Endometrial microvascular endothelial cells (primary cell): ENCODE measurements around the gene RIT2. TPM values are rescaled to one million over a fixed set of nuclear protein-coding genes. Genes with fewer than 3 reads are reported as not detected.
"Not testable (repeated sequence)": the region's sequence is repeated elsewhere in the genome, so short reads cannot be mapped to it uniquely, and the experiment has no call there.

ENCODE experiments used
- in situ Hi-C: cut with HindIII; loops from 2 replicates; pipeline ENCODE4 v1.10.0; 2017; ENCODE audit warnings: low sequenced_read_pairs, low pct_unique_long_range_greater_than_20kb; ENCODE audit errors: inconsistent ontology term
- total RNA-seq: library from RNA; depleted of rRNA; stranded (reverse); fragments of >200 nt; gene quantifications from one replicate; pipeline ENCODE4 v1.2.3, GENCODE V29; 2015; ENCODE audit errors: inconsistent ontology term

RIT2 gene
- total RNA-seq, 1 donor from 2014 or later: not detected

DNA sequence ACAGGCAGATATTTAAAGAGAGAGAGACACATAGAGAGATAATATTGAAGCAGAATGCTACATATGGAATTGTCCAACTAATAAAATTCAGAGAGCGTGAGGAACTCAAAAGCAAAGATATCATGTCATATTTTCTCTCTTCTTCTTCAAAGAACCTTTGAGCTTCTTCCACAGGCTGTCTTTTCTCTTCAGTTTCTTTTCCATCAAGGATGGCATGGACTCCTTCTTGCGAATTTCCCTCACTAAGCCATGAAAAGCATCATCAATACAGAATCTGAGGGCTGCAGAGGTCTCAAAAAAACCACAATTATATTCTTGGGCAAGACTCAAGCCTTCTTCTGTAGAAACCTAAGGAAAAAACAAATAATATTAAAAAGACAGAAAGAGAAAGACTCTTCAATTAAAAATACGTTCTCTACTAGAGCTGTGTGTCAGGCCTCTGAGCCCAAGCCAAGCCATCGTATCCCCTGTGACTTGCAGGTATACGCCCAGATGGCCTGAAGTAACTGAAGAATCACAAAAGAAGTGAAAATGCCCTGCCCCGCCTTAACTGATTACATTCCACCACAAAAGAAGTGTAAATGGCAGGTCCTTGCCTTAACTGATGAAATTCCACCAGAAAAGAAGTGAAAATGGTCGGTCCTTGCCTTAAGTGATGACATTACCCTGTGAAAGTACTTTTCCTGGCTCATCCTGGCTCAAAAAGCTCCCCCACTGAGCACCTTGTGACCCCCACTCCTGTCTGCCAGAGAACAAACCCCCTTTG lies 371.9 kb downstream of the RIT2 start:
- in situ Hi-C loops: no loop called here

DNA sequence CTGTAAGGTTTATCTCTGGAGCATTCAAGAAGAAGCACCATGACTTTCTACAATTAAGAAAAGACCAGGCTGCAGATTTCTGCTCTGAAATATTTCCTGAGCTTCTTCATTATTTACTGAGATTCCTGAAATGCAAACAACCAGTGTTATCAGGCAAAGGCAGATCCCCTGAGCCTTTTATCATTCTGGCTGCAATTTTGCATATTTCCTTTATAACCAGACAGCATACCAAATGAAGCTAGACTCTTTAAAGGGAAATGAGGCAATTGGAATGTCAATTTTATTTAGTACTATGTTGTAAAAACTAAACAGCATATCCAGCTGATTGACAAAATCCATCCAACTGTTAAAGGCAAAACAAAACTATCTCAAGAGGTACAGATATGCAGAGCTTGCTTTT lies 372.5 kb downstream of the RIT2 start:
- in situ Hi-C loops: no loop called here

DNA sequence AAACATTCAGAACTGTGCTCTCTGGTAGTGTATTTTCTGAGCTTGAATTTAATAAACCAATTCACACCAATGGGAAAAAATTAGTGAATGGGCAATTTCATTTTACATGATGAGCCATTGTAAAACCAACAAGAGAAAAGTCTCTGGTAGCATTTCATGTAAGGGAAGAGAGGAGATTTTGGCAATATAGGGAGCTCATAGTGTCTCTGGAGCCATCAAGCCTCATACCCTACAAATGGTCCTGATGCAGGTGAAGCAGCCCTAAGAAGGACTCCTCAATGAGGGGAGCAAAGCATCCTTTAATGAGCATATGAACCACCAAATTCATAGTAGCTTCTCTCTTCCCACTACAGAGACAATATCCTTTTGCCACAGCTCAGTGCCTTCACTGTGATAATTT lies 373.0 kb downstream of the RIT2 start:
- in situ Hi-C loops: no loop called here

DNA sequence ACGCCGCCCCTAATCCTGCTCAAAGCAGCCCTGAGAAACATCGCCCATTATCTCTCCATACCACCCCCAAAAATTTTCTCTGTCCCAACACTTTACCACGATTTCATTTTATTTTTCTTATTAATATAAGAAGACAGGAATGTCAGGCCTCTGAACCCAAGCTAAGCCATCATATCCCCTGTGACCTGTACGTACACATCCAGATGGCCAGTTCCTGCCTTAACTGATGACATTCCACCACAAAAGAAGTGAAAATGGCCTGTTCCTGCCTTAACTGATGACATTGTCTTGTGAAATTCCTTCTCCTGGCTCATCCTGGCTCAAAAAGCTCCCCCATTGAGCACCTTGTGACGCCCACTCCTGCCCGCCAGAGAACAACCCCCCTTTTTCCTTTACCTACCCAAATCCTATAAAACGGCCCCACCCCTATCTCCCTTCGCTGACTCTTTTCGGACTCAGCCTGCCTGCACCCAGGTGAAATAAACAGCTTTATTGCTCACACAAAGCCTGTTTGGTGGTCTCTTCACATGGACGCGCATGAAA lies 373.6 kb downstream of the RIT2 start:
- in situ Hi-C loops: not testable (repeated sequence)

DNA sequence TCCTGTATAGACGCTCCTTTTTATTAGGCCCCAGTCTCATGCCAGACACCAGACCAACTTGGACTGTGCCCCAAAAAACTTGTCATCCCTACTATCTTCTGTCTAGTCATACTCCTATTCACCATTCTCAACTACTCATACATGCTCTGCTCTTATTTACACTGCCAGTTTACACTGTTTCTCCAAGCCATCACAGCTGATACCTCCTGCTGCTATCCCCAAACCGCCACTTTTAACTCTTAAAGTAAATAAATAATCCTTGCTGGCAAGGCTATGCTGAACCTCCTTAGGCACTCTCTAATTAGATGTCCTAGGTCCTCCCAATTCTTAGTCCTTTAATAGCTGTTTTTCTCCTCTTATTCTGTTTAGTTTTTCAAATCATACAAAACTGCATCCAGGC lies 374.2 kb downstream of the RIT2 start:
- in situ Hi-C loops: not testable (repeated sequence)

DNA sequence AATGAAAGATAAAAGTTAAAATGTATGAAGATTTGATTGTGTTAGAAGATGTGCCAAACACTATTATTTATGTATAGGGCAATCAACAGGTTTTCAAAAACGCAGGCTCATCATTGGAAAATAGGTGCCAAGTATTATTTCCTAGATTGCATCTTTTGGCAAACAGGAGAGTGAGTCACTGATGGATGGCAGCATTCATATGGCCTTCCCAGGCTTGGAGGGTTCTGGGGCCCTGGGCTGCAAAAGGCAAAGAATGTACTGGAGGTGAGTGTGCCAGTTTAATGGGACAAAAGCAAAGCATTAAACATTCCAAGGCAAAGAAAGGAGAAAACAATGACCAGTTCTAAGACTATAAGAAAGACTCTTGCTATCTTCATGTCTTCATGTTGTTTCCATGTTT lies 379.4 kb downstream of the RIT2 start:
- in situ Hi-C loops: no loop called here

DNA sequence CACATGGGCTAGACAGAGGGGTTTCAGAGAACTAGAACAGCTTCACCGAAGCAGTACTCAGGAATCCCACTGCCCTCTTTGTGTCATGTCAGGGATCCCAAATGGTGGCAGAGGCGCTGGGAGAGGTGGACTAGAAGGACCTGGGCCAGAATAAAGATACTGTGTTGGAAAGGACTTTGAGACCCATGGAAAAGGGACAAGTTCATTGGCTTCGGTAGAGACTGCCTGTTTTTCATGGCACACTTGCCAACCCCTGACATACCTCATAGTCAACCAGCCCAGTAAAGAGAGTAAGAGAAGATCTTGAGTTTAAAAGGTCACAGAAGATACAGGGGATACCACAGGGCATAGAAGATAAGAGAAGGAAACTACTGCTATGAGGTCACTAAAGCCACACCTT lies 381.0 kb downstream of the RIT2 start:
- in situ Hi-C loops: no loop called here

DNA sequence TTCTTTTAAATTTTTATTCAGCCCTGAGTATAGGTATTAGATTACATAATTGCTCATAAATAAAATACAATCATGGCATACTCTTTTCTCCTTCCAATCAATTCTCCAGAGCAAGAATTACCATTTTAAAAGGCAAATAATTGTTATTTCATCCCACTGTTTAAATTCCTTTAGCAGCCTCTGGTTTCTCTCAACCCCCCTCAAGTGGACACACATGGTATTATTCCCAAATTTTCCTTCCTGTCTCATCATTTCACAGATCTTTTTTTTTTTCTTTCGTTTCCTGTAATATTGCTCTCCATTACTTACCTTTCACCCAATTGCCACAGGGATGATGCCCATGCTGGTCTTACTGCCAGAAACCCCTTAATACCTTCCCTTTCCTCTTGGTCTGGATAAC lies 385.2 kb downstream of the RIT2 start:
- in situ Hi-C loops: no loop called here

DNA sequence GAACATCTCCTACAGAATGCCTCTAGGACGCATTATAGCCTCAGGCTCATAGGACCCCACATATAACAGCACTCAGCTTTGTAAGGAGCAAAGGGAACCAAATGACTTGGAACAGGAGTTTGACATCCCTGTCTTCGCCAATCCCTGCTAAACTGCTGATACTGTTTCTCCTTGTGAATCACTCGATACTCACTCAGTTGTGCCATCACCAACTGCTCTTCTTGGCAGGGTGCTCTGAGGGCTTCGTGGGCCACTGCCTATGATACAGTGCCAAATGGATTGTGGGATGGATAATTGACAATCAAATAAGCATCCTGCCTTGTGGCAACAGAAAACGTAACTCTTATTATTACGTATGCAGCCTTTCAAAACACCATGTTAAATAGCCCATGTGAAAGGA lies 396.3 kb downstream of the RIT2 start:
- in situ Hi-C loops: no loop called here

DNA sequence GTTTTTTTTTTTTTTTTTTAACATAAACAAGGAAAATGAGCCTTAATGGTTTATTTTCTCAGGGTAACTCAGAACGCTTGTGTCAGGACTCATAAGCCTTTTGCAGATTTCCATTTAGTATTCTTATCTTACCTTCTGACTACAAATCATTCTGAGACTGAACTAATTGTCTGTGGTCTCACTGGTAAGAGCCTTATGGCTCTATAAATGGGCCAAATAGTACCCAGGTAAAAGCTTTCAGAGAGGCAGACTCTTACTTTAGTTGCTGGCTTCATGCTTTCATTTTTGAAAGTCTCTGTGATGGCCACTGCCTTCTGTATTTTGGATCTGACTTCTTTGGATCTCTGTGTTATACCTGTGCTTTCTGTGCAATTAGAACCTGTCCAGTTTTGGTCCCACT lies 403.4 kb downstream of the RIT2 start:
- in situ Hi-C loops: no loop called here

DNA sequence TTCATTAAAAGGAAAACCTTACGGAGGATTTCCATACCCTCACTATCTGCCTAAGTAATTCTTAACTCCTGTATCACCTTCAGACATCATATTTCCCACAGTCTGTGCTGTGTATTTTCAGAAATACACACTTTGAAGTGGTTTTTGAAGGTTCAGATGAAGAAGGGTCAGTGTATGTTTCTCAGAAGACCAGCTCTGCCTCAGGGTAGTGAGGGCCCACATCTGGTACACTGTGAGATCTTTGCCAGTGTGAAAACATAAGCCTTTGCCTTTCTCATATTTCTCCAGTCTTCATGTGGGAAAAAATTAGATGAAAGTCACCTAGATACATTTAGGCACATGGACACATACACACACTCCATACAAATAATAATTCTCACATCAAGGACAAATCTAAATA lies 408.4 kb downstream of the RIT2 start:
- in situ Hi-C loops: no loop called here

DNA sequence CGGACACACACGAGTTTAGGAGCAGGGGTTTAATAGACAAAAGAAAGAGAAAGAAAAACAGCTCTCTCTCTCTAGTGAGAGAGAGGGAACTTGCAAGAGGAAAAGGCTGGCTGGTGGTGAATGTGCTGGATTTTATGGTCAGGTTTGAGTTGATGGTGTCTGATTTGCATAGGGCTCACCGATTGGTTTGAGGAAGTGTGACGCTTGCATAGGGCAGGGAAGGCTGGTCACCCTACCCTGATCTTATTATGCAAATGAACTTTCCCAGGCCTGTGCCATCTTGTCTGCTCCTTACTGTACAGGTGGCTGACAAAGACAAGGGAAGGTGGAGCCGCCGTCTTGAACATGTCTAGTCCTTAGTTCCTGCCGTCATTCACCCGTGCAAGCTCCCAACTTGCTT lies 408.9 kb downstream of the RIT2 start:
- in situ Hi-C loops: no loop called here

DNA sequence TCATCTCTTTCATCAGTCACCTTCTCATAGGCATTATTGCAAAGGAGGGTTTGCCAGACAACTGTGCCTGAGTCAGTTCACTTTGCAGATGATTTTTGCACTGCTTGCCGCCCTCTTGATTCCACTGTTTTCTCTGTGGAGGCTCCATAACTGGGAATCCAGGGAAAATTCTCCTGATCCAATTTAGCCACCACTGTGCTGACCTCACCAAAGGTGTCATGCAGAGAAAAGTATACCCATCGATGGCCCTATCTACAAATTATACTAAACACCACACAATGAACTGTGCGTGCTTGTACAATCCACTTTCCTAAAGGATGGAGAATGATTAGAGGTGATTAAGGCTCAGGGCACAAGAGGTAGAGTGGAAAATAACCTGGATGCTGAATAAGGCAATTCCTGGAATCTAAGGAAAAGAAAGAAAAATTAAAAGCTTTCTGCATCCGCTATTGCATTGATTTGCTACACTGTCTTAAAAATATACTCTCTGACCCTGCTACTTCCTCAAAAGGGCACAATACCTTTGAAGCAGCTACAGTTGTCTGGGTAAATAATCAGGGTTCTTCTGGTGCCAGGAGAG lies 409.4 kb downstream of the RIT2 start:
- in situ Hi-C loops: no loop called here

Other genes starting within 250 kb of the RIT2 start
- not detected for gene SYT4, start 161.8 kb upstream of the RIT2 start, total RNA-seq